ENCODE data around the gene AKAP6. TPM values are rescaled to one million over a fixed set of nuclear protein-coding genes. Genes with fewer than 3 reads are reported as not detected.

AKAP6 gene
- total RNA-seq, 2 donors from 2014 or later = 112 to 117 TPM

GRCh38 chr14:32396885-32397284 is 67.8 kb downstream of the AKAP6 start:
- Histone ChIP-seq H3K4me1 (no peaks in the 10 kb centered on the region), H3K9me3 (peaks cover 0 to 4% of the 10 kb centered on the region in 2 donors), H3K4me3 (no peak overlapping the region), H3K27ac (no peak overlapping the region), H3K27me3 (no peaks in the 10 kb centered on the region), H3K36me3 (no peaks in the 10 kb centered on the region)
- TF ChIP-seq CTCF (IDR thresholded peaks at IDR 0.05) = no peak
- no peak for DNase-seq (ENCODE audit: low spot score)

GRCh38 chr14:32397861-32398640 is 69.0 kb downstream of the AKAP6 start:
- Histone ChIP-seq H3K27me3 (no peaks in the 10 kb centered on the region), H3K36me3 (no peaks in the 10 kb centered on the region), H3K9me3 (no peaks in the 10 kb centered on the region), H3K4me1 (peaks cover 0 to 3% of the 10 kb centered on the region in 2 donors), H3K27ac (no peak overlapping the region), H3K4me3 (no peak overlapping the region)
- DNase-seq (ENCODE audit: low spot score) = no peak
- TF ChIP-seq CTCF (IDR thresholded peaks at IDR 0.05) = no peak

GRCh38 chr14:32399920-32400319 is 70.8 kb downstream of the AKAP6 start:
- Histone ChIP-seq H3K4me1 (peaks cover 0 to 3% of the 10 kb centered on the region in 2 donors), H3K36me3 (no peaks in the 10 kb centered on the region), H3K27me3 (no peaks in the 10 kb centered on the region), H3K9me3 (no peaks in the 10 kb centered on the region), H3K4me3 (no peak overlapping the region), H3K27ac (no peak overlapping the region)
- TF ChIP-seq CTCF (IDR thresholded peaks at IDR 0.05) = no peak
- DNase-seq (ENCODE audit: low spot score) = no peak

- no peaks in the 10 kb centered on the region for H3K9me3 ChIP-seq
- H3K4me3 ChIP-seq = no peak overlapping the region
- TF ChIP-seq CTCF (IDR thresholded peaks at IDR 0.05) = no peak
- peaks cover 0 to 3% of the 10 kb centered on the region in 2 donors for H3K4me1 ChIP-seq
- H3K36me3 ChIP-seq = no peaks in the 10 kb centered on the region
- H3K27ac ChIP-seq = no peak overlapping the region
- no peaks in the 10 kb centered on the region for H3K27me3 ChIP-seq
- no peak for DNase-seq (ENCODE audit: low spot score)
These were observed 71.4 kb downstream of the AKAP6 start for GRCh38 chr14:32400480-32400879.

- H3K27ac ChIP-seq = no peak overlapping the region
- H3K4me1 ChIP-seq = peaks cover 0 to 11% of the 10 kb centered on the region in 2 donors
- TF ChIP-seq CTCF (IDR thresholded peaks at IDR 0.05) = no peak
- no peaks in the 10 kb centered on the region for H3K36me3 ChIP-seq
- H3K9me3 ChIP-seq = no peaks in the 10 kb centered on the region
- DNase-seq (ENCODE audit: low spot score) = no peak
- no peaks in the 10 kb centered on the region for H3K27me3 ChIP-seq
- H3K4me3 ChIP-seq = no peak overlapping the region
These were observed 73.9 kb downstream of the AKAP6 start for GRCh38 chr14:32403021-32403420.

GRCh38 chr14:32403688-32404087 is 74.6 kb downstream of the AKAP6 start:
- no peak for DNase-seq (ENCODE audit: low spot score)
- H3K4me3 ChIP-seq = no peak overlapping the region
- H3K9me3 ChIP-seq = no peaks in the 10 kb centered on the region
- TF ChIP-seq CTCF (IDR thresholded peaks at IDR 0.05) = no peak
- peaks cover 0 to 11% of the 10 kb centered on the region in 2 donors for H3K4me1 ChIP-seq
- H3K27ac ChIP-seq = no peak overlapping the region
- H3K27me3 ChIP-seq = no peaks in the 10 kb centered on the region
- no peaks in the 10 kb centered on the region for H3K36me3 ChIP-seq

Data from right atrium auricular region (tissue), 2 donors.